Posterior vena cava (tissue), 2 donors: ENCODE data around the gene PAK5. TPM values are rescaled to one million over a fixed set of nuclear protein-coding genes. Genes with fewer than 3 reads are reported as not detected.

Experiments used
- DNase-seq: peaks from one replicate; pipeline ENCODE4 v3.0.0-alpha.2; 2020; ENCODE audit warnings: low spot score
- intact Hi-C, 2 donors: fragments of 100-400 bp; cut with DNase I; formaldehyde crosslinking; loops; one replicate each; pipeline versions ENCODE4 v1.14.1 to v1.14.2; 2022 to 2023
- total RNA-seq, 2 donors: library from RNA; stranded (reverse); fragmentation: NEBNext Ultra II Directional; extraction: Animal tissue kit (Norgen Biotek cat#: 25700); gene quantifications; one replicate each; pipeline ENCODE4 v1.2.1, GENCODE V29; 2021
- donor health status: DM: yes; HTN: yes; CAD: no.
- donor health status: DM: yes; HTN: yes; CAD: no.

Gene PAK5
- total RNA-seq, 2 donors from 2014 or later: not detected

GRCh38 chr20:9632265-9632664 is 206.6 kb downstream of the PAK5 start:
- no peak for DNase-seq
- intact Hi-C loops: no loop called here

- intact Hi-C loops: no loop called here
- no peak for DNase-seq
Measured at GRCh38 chr20:9630554-9630953, 208.3 kb downstream of the PAK5 start.

GRCh38 chr20:9629831-9630230 is 209.0 kb downstream of the PAK5 start:
- intact Hi-C loops: no loop called here
- no peak for DNase-seq

- intact Hi-C loops: no loop called here
- DNase-seq: no peak
Measured at GRCh38 chr20:9628589-9628988, 210.3 kb downstream of the PAK5 start.

- no peak for DNase-seq
- intact Hi-C loops: no loop called here
Measured at GRCh38 chr20:9628141-9628540, 210.7 kb downstream of the PAK5 start.

- DNase-seq: no peak
Measured at GRCh38 chr20:9627219-9627618, 211.7 kb downstream of the PAK5 start.

GRCh38 chr20:9626357-9626756 is 212.5 kb downstream of the PAK5 start:
- DNase-seq: no peak
- intact Hi-C loops: no loop called here

More at GRCh38 chr20:9627219-9627618, 211.7 kb downstream of the PAK5 start:
- intact Hi-C loops: no loop called here

- DNase-seq: no peak
- intact Hi-C loops: loop anchor here in 1 of 2 donors (10.0 kb wide), 1 partner anchor 297 kb away; no protein-coding TSS in a partner anchor
Measured at GRCh38 chr20:9617940-9618339, 220.9 kb downstream of the PAK5 start.

GRCh38 chr20:9616833-9617461 is 221.9 kb downstream of the PAK5 start:
- DNase-seq: no peak
- intact Hi-C loops: loop anchor here in 1 of 2 donors (10.0 kb wide), 1 partner anchor 298 kb away; no protein-coding TSS in a partner anchor

GRCh38 chr20:9616455-9616805 is 222.4 kb downstream of the PAK5 start:
- intact Hi-C loops: loop anchor here in 1 of 2 donors (10.0 kb wide), 1 partner anchor 298 kb away; no protein-coding TSS in a partner anchor
- no peak for DNase-seq

- DNase-seq: no peak
- intact Hi-C loops: loop anchor here in 1 of 2 donors (10.0 kb wide), 1 partner anchor 299 kb away; no protein-coding TSS in a partner anchor
Measured at GRCh38 chr20:9615766-9616454, 223.0 kb downstream of the PAK5 start.

- no peak for DNase-seq
- intact Hi-C loops: loop anchor here in 1 of 2 donors (10.0 kb wide), 1 partner anchor 300 kb away; no protein-coding TSS in a partner anchor
Measured at GRCh38 chr20:9615118-9615517, 223.8 kb downstream of the PAK5 start.

- intact Hi-C loops: loop anchor here (1.0 to 10.0 kb wide), 3 partner anchors 201 to 301 kb away; no protein-coding TSS in a partner anchor
Measured at GRCh38 chr20:9613871-9614270, 225.0 kb downstream of the PAK5 start.

GRCh38 chr20:9611921-9612320 is 227.0 kb downstream of the PAK5 start:
- no peak for DNase-seq
- intact Hi-C loops: loop anchor here in 1 of 2 donors (5.0 to 10.0 kb wide), 2 partner anchors 205 to 303 kb away; no protein-coding TSS in a partner anchor

More at GRCh38 chr20:9613871-9614270, 225.0 kb downstream of the PAK5 start:
- DNase-seq: no peak

- DNase-seq: no peak
- intact Hi-C loops: loop anchor here in 1 of 2 donors (5.0 to 10.0 kb wide), 2 partner anchors 203 to 304 kb away; no protein-coding TSS in a partner anchor
Measured at GRCh38 chr20:9610665-9611064, 228.2 kb downstream of the PAK5 start.

GRCh38 chr20:9609887-9610502 is 228.9 kb downstream of the PAK5 start:
- intact Hi-C loops: loop anchor here in 1 of 2 donors (5.0 to 10.0 kb wide), 2 partner anchors 203 to 305 kb away; no protein-coding TSS in a partner anchor
- no peak for DNase-seq

- intact Hi-C loops: no loop called here
- no peak for DNase-seq
Measured at GRCh38 chr20:9608639-9609340, 230.1 kb downstream of the PAK5 start.

GRCh38 chr20:9602847-9603183 is 236.1 kb downstream of the PAK5 start:
- intact Hi-C loops: no loop called here
- DNase-seq: no peak

GRCh38 chr20:9600562-9600961 is 238.3 kb downstream of the PAK5 start:
- no peak for DNase-seq
- intact Hi-C loops: no loop called here
